Measurements from ENCODE around the gene FIBIN. TPM values are rescaled to one million over a fixed set of nuclear protein-coding genes. Genes with fewer than 3 reads are reported as not detected.
"Not testable (repeated sequence)": the region's sequence is repeated elsewhere in the genome, so short reads cannot be mapped to it uniquely, and the experiment has no call there.

Gene FIBIN
- total RNA-seq, 1 experiment from 2014 or later, result not detected

DNA sequence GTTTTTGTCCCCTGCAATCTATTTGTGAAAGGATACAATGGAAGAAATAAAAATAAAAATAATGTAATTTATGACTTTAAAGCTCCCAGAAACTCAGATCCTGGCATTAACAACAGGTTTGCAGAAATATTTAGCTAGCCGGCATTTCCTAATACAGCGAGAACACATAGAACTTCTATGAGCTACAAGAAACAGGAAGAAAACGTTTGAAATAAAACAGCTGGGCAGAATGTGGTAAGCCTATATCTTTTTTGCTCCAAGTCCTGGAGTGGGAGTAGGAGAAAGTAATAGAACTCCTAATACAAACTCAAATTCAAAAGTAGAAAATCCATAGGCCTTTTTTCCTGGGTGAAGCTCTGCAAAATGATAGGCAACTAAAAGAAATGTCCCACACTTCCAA is 29.6 kb upstream of the FIBIN start:
- H3K4ac ChIP-seq (ENCODE audit: low read depth, low read length), result no peak overlapping the region
- H3K23ac ChIP-seq (ENCODE audit: insufficient read length, low read depth, low read length), result no peak overlapping the region
- WGBS (ENCODE audit: extremely low coverage, insufficient read length, low lambda C conversion rate), result no CpG with 5 or more reads among the region's 3 CpGs
- no peaks in the 10 kb centered on the region for H4K20me1 ChIP-seq (ENCODE audit: control insufficient read depth, insufficient read depth, insufficient read length)
- H3K4me2 ChIP-seq (ENCODE audit: insufficient read depth, insufficient read length, low read length), result peak overlapping the region; percentile 94
- H2BK120ac ChIP-seq (ENCODE audit: low read depth, low read length, poor library complexity, severe bottlenecking), result no peak overlapping the region
- no peak overlapping the region for H3K9ac ChIP-seq (ENCODE audit: extremely low read depth, insufficient read length, low read length)
- H3K4me1 ChIP-seq (ENCODE audit: insufficient read depth, low read length), result no peaks in the 10 kb centered on the region; the same call in 1 of the 2 replicates
- H3K27me3 ChIP-seq (ENCODE audit: insufficient read depth, low read length), result no peaks in the 10 kb centered on the region
- H2BK15ac ChIP-seq (ENCODE audit: low read depth, low read length), result no peak overlapping the region
- no peak overlapping the region for H3K27ac ChIP-seq (ENCODE audit: insufficient read length, low read depth, low read length)
- no peak overlapping the region for H4K8ac ChIP-seq (replicated peaks; ENCODE audit: insufficient read length, low read depth, low read length)
- Mint-ChIP-seq H3K4me1 (peaks cover 13 to 17% of the 10 kb centered on the region in 2 experiments), H3K9me3 (no peaks in the 10 kb centered on the region; a peak in 1 of 5 replicates), H3K27me3 (ENCODE audit: low read depth) (no peaks in the 10 kb centered on the region), H3K36me3 (ENCODE audit: insufficient read depth in 1 of 3, low read depth in 3 of 3) (peaks cover 0 to 4% (median 2%) of the 10 kb centered on the region in 3 experiments; a peak in 4 of 7 replicates), H3K4me3 (peak overlapping the region; percentile 71 to 79), H3K27ac (no peak overlapping the region; a peak in 1 of 7 replicates)
- no peak overlapping the region for H4K91ac ChIP-seq (ENCODE audit: insufficient read length, low read depth, low read length)
- no peaks in the 10 kb centered on the region for H3K79me2 ChIP-seq (ENCODE audit: insufficient read depth, low read length)
- no peak overlapping the region for H4K5ac ChIP-seq (ENCODE audit: insufficient read length, low read depth, low read length)
- H3K56ac ChIP-seq (ENCODE audit: insufficient read length, low read depth, low read length), result no peak overlapping the region
- H2BK5ac ChIP-seq (ENCODE audit: insufficient read length, low read length), result no peak overlapping the region
- H3K14ac ChIP-seq (ENCODE audit: insufficient read depth, low read length), result no peak overlapping the region
- H2AFZ ChIP-seq (ENCODE audit: low read length), result no peak overlapping the region
- DNase-seq, result no peak
- H3K23me2 ChIP-seq (ENCODE audit: insufficient read length, low read depth, low read length, poor library complexity, severe bottlenecking), result peaks cover 5% of the 10 kb centered on the region
- H2AK5ac ChIP-seq (ENCODE audit: insufficient read length, low read length), result no peak overlapping the region
- H3K79me1 ChIP-seq (ENCODE audit: insufficient read depth, low read depth, low read length, poor library complexity, severe bottlenecking), result no peaks in the 10 kb centered on the region
- H2BK12ac ChIP-seq (ENCODE audit: insufficient read length, low read depth, low read length), result no peak overlapping the region
- TF ChIP-seq, protein P1, sequence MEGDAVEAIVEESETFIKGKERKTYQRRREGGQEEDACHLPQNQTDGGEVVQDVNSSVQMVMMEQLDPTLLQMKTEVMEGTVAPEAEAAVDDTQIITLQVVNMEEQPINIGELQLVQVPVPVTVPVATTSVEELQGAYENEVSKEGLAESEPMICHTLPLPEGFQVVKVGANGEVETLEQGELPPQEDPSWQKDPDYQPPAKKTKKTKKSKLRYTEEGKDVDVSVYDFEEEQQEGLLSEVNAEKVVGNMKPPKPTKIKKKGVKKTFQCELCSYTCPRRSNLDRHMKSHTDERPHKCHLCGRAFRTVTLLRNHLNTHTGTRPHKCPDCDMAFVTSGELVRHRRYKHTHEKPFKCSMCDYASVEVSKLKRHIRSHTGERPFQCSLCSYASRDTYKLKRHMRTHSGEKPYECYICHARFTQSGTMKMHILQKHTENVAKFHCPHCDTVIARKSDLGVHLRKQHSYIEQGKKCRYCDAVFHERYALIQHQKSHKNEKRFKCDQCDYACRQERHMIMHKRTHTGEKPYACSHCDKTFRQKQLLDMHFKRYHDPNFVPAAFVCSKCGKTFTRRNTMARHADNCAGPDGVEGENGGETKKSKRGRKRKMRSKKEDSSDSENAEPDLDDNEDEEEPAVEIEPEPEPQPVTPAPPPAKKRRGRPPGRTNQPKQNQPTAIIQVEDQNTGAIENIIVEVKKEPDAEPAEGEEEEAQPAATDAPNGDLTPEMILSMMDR (conservative IDR thresholded peaks at IDR 0.05), result no peak
- no peaks in the 10 kb centered on the region for H3K9me3 ChIP-seq (ENCODE audit: control insufficient read depth, low read depth, low read length)
- H2BK20ac ChIP-seq (ENCODE audit: low read depth, low read length, poor library complexity, severe bottlenecking), result no peak overlapping the region
- no peak overlapping the region for H3K18ac ChIP-seq (ENCODE audit: insufficient read length, low read depth, low read length)
- no peak overlapping the region for H3T11ph ChIP-seq (ENCODE audit: low read length)

DNA sequence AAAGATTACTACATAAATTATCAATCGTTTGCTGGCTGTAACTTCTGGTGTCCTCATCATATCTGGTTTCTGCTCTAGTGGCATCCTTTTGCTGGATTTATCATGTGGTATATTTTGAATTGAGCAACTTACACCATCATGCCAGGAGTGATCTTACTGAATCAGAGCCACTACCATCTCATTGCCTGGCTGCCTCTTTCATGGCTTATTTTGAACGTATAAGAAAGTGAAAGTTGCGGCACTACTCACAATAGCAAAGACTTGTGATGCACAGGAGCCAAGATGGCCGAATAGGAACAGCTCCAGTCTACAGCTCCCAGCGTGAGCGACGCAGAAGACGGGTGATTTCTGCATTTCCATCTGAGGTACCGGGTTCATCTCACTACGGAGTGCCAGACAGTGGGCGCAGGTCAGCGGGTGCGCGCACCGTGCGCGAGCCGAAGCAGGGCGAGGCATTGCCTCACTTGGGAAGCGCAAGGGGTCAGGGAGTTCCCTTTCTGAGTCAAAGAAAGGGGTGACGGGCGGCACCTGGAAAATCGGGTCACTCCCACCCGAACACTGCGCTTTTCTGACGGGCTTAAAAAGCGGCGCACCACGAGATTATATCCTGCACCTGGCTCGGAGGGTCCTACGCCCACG is 28.9 kb upstream of the FIBIN start:
- H3K18ac ChIP-seq (ENCODE audit: insufficient read length, low read depth, low read length), result peak overlapping the region; percentile 77
- H3K4me3 Mint-ChIP-seq, result peak overlapping the region; percentile 71 to 79

More for the DNA sequence above, 28.9 kb upstream of the FIBIN start:
- not testable (repeated sequence) for H2AK5ac ChIP-seq (ENCODE audit: insufficient read length, low read length); H3K56ac ChIP-seq (ENCODE audit: insufficient read length, low read depth, low read length); H3K79me1 ChIP-seq (ENCODE audit: insufficient read depth, low read depth, low read length, poor library complexity, severe bottlenecking); H3K23me2 ChIP-seq (ENCODE audit: insufficient read length, low read depth, low read length, poor library complexity, severe bottlenecking); H3K27ac ChIP-seq (ENCODE audit: insufficient read length, low read depth, low read length); H3K79me2 ChIP-seq (ENCODE audit: insufficient read depth, low read length); H3K23ac ChIP-seq (ENCODE audit: insufficient read length, low read depth, low read length); H3K14ac ChIP-seq (ENCODE audit: insufficient read depth, low read length); H4K8ac ChIP-seq (replicated peaks; ENCODE audit: insufficient read length, low read depth, low read length); H3K4me1 ChIP-seq (ENCODE audit: insufficient read depth, low read length); H3K27me3 ChIP-seq (ENCODE audit: insufficient read depth, low read length); H3K27me3 Mint-ChIP-seq (ENCODE audit: low read depth); H2BK120ac ChIP-seq (ENCODE audit: low read depth, low read length, poor library complexity, severe bottlenecking); H2BK20ac ChIP-seq (ENCODE audit: low read depth, low read length, poor library complexity, severe bottlenecking); H3K9me3 Mint-ChIP-seq; H3K4ac ChIP-seq (ENCODE audit: low read depth, low read length); H2BK5ac ChIP-seq (ENCODE audit: insufficient read length, low read length); H2BK15ac ChIP-seq (ENCODE audit: low read depth, low read length); H4K91ac ChIP-seq (ENCODE audit: insufficient read length, low read depth, low read length); H3K36me3 Mint-ChIP-seq (ENCODE audit: insufficient read depth in 1 of 3, low read depth in 3 of 3); H3K9me3 ChIP-seq (ENCODE audit: control insufficient read depth, low read depth, low read length); H4K20me1 ChIP-seq (ENCODE audit: control insufficient read depth, insufficient read depth, insufficient read length)
- Histone ChIP-seq H2AFZ (ENCODE audit: low read length) (peak overlapping the region; percentile 93), H3T11ph (ENCODE audit: low read length) (peak overlapping the region; percentile 59), H3K4me2 (ENCODE audit: insufficient read depth, insufficient read length, low read length) (peak overlapping the region; percentile 94), H3K9ac (ENCODE audit: extremely low read depth, insufficient read length, low read length) (peak overlapping the region; percentile 83), H4K5ac (ENCODE audit: insufficient read length, low read depth, low read length) (peak overlapping the region; percentile 88), H2BK12ac (ENCODE audit: insufficient read length, low read depth, low read length) (peak overlapping the region; percentile 99)
- no CpG with 5 or more reads among the region's 32 CpGs for WGBS (ENCODE audit: extremely low coverage, insufficient read length, low lambda C conversion rate)
- Mint-ChIP-seq H3K4me1 (peaks cover 13 to 17% of the 10 kb centered on the region in 2 experiments), H3K27ac (peak overlapping the region; percentile 58 to 94 (median 93); a peak in 6 of 7 replicates)
- peak; percentile 38 for DNase-seq
